HCT116 (cell line): ENCODE data around the gene SLC22A7.

Experiments
- JUND ChIP-seq: IDR thresholded peaks from 2 replicates; pipeline ENCODE4 v1.6.1; 2012
- POLR2A ChIP-seq: IDR thresholded peaks from 2 replicates; pipeline ENCODE4 v1.7.0; 2011; ENCODE audit warnings: borderline replicate concordance; ENCODE audit not compliant: insufficient read depth, insufficient read length; ENCODE audit errors: extremely low read depth
- POLR2AphosphoS5 ChIP-seq: IDR thresholded peaks from 2 replicates; pipeline ENCODE4 v1.6.1; 2011; ENCODE audit warnings: mild to moderate bottlenecking, low read depth, low read length, moderate library complexity
- RAD21 ChIP-seq: IDR thresholded peaks from 2 replicates; pipeline ENCODE4 v1.6.1; 2012; ENCODE audit warnings: low read depth, mild to moderate bottlenecking
- TF ChIP-seq, protein P1 (sequence below), 3 experiments: fragments of 200-600 bp in 1 of 3; sonication (generic) in 1 of 3; IDR thresholded peaks in 2 of 3; conservative IDR thresholded peaks in 1 of 3; 2 replicates each; pipeline ENCODE4 v1.5.1; 2012 to 2017; ENCODE audit warnings: low read depth in 2 of 3, low read length in 2 of 3, antibody characterized with exemption in 1 of 3, borderline replicate concordance in 1 of 3, control low read depth in 1 of 3, mild to moderate bottlenecking in 1 of 3, mixed read lengths in 1 of 3, mixed run types in 1 of 3, moderate library complexity in 1 of 3; ENCODE audit not compliant: insufficient read depth in 1 of 3
- TF ChIP-seq, protein P2 (sequence below): IDR thresholded peaks from 2 replicates; pipeline ENCODE4 v1.6.1; 2012

DNA sequence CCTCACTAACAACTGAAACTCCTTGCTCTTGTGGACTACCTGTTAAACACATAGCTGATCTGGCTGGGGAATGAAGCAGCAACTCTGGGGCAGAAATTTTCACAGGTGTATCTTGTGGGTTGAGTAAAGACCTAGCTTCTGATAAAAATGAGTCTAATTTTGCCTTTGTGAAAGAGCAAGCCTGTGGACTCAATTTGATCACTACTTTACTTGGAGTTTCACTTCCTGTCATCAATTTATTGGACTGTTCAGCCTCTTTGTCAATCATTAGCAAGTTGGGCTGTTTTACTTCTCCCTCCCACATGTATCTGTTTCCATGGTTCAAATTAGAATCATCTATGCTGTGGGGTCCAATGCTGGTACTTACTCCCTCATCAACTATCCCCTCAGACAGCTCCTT lies 40.2 kb downstream of the SLC22A7 start:
- TF ChIP-seq, protein P1, sequence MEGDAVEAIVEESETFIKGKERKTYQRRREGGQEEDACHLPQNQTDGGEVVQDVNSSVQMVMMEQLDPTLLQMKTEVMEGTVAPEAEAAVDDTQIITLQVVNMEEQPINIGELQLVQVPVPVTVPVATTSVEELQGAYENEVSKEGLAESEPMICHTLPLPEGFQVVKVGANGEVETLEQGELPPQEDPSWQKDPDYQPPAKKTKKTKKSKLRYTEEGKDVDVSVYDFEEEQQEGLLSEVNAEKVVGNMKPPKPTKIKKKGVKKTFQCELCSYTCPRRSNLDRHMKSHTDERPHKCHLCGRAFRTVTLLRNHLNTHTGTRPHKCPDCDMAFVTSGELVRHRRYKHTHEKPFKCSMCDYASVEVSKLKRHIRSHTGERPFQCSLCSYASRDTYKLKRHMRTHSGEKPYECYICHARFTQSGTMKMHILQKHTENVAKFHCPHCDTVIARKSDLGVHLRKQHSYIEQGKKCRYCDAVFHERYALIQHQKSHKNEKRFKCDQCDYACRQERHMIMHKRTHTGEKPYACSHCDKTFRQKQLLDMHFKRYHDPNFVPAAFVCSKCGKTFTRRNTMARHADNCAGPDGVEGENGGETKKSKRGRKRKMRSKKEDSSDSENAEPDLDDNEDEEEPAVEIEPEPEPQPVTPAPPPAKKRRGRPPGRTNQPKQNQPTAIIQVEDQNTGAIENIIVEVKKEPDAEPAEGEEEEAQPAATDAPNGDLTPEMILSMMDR (IDR thresholded peaks at IDR 0.05 in 2 of 3, conservative IDR thresholded peaks at IDR 0.05 in 1 of 3; ENCODE audit: borderline replicate concordance in 1 of 3, insufficient read depth in 1 of 3, low read depth in 2 of 3, low read length in 2 of 3), result no peak
- TF ChIP-seq, protein P2, sequence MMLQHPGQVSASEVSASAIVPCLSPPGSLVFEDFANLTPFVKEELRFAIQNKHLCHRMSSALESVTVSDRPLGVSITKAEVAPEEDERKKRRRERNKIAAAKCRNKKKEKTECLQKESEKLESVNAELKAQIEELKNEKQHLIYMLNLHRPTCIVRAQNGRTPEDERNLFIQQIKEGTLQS, result no peak
- no peak for TF ChIP-seq JUND
- no peak for TF ChIP-seq POLR2AphosphoS5
- no peak for TF ChIP-seq POLR2A
- no peak for TF ChIP-seq RAD21
